Measurements from ENCODE around the gene UTF1. TPM values are rescaled to one million over a fixed set of nuclear protein-coding genes. Genes with fewer than 3 reads are reported as not detected.

UTF1 gene
- total and polyA plus RNA-seq, 2 of the 8 experiments (the other 6 are each of a cell fraction or from before 2014, with no cell fraction given), result 0.47 to 21.8 TPM

GRCh38 chr10:133268532-133268931 is 38.5 kb downstream of the UTF1 start:
- 95% methylated on average over 22 of the region's 22 CpGs; no CpG with 5 or more reads in 1 of the 2 experiments for WGBS, 2 experiments (ENCODE audit: extremely low coverage in 1 of 2, insufficient coverage in 1 of 2, insufficient read length in 1 of 2, insufficient replicate concordance in 2 of 2, low coverage in 1 of 2, low lambda C conversion rate in 2 of 2, missing lambda C conversion rate in 1 of 2)
- no peak overlapping the region for H3K14ac ChIP-seq (ENCODE audit: insufficient read length)
- no peak overlapping the region for H3K4me3 ChIP-seq (ENCODE audit: extremely low read depth in 1 of 4, insufficient read depth in 2 of 4, low read depth in 3 of 4, low read length in 4 of 4)
- no peak overlapping the region for H2BK12ac ChIP-seq (ENCODE audit: low read depth, low read length)
- DNase-seq (ENCODE audit: low read depth in 1 of 2, low spot score in 2 of 2), result no peak
- H2BK5ac ChIP-seq (ENCODE audit: low read depth, low read length), result no peak overlapping the region
- peaks cover 0 to 1% (median under 1%) of the 10 kb centered on the region in 4 experiments; a peak in 2 of 7 replicates for H3K27me3 ChIP-seq (replicated peaks in 1 of 4; ENCODE audit: control insufficient read depth in 3 of 4, extremely low read depth in 1 of 4, insufficient read depth in 3 of 4, low read length in 3 of 4)
- no peaks in the 10 kb centered on the region for H3K36me3 ChIP-seq (ENCODE audit: control insufficient read depth in 2 of 4, insufficient read depth in 4 of 4, low read length in 3 of 4)
- H4K91ac ChIP-seq (replicated peaks; ENCODE audit: insufficient read length, low read length), result no peak overlapping the region
- no peak overlapping the region for H3K18ac ChIP-seq (ENCODE audit: extremely low read depth, low read length)
- H2AK5ac ChIP-seq (ENCODE audit: low read depth, low read length), result no peak overlapping the region; the same call in 1 of the 2 replicates
- no peaks in the 10 kb centered on the region for H3K79me1 ChIP-seq (ENCODE audit: low read depth, low read length)
- H2BK15ac ChIP-seq (ENCODE audit: low read length), result no peak overlapping the region
- H3K23me2 ChIP-seq (ENCODE audit: low read depth, low read length), result no peaks in the 10 kb centered on the region
- no peak overlapping the region for H4K5ac ChIP-seq (ENCODE audit: insufficient read length, low read depth, low read length)
- no peak overlapping the region for H2BK20ac ChIP-seq (ENCODE audit: low read length)
- no peaks in the 10 kb centered on the region for H3K9me3 ChIP-seq (ENCODE audit: insufficient read depth in 2 of 2, low read depth in 1 of 2, low read length in 1 of 2)
- no peak overlapping the region for H2BK120ac ChIP-seq (replicated peaks; ENCODE audit: low read depth, low read length)
- peaks cover 0 to 1% of the 10 kb centered on the region in 2 experiments for H4K20me1 ChIP-seq (replicated peaks in 1 of 2; ENCODE audit: control insufficient read depth in 1 of 2, insufficient read depth in 2 of 2, low read length in 2 of 2)
- H3K56ac ChIP-seq (replicated peaks; ENCODE audit: insufficient read length, low read depth, low read length), result no peak overlapping the region
- 0 out of 2 replicates have a peak overlapping the region, but pooled peaks have one; percentile 25 for H4K8ac ChIP-seq (ENCODE audit: extremely low read depth, insufficient read depth, low read length)
- H3K27ac ChIP-seq (ENCODE audit: low read depth, low read length), result no peak overlapping the region
- no peak overlapping the region for H3K23ac ChIP-seq (ENCODE audit: insufficient read length)
- no peak overlapping the region for H3K4me2 ChIP-seq (ENCODE audit: insufficient read depth in 1 of 2, low read depth in 2 of 2, low read length in 2 of 2)
- no peaks in the 10 kb centered on the region for H3K79me2 ChIP-seq (ENCODE audit: control insufficient read depth in 1 of 2, insufficient read depth in 2 of 2, low read length in 2 of 2)
- no peak for FAIRE-seq
- H2AFZ ChIP-seq (ENCODE audit: low read length), result no peak overlapping the region
- H3K4me1 ChIP-seq (replicated peaks in 1 of 4; ENCODE audit: control insufficient read depth in 3 of 4, insufficient read depth in 4 of 4, low read length in 3 of 4), result peaks cover 0 to 3% (median 0%) of the 10 kb centered on the region in 4 experiments; a peak in 3 of 7 replicates
- H3K4ac ChIP-seq (replicated peaks; ENCODE audit: insufficient read length, low read depth, low read length), result no peak overlapping the region
- no peak overlapping the region for H3K9ac ChIP-seq (replicated peaks in 1 of 4; ENCODE audit: extremely low read depth in 1 of 4, low read depth in 3 of 4, low read length in 3 of 4)
- TF ChIP-seq RXRA (IDR thresholded peaks at IDR 0.05; ENCODE audit: insufficient read depth, low read depth, low read length) (no peak), YY1 (IDR thresholded peaks at IDR 0.05; ENCODE audit: low read depth, low read length) (no peak), BRCA1 (IDR thresholded peaks at IDR 0.05; ENCODE audit: low read depth, low read length) (no peak)
- POLR2A ChIA-PET (ENCODE audit: partially characterized antibody), result interaction anchor here (1.1 to 1.3 kb wide), 2 partner anchors 9 to 42 kb away, joined by 3 to 5 read pairs; no protein-coding TSS in a partner anchor
- CTCF ChIA-PET (ENCODE audit: partially characterized antibody), result interaction anchor here (0.9 to 3.5 kb wide), 6 partner anchors 9 to 125 kb away, joined by 3 to 15 read pairs (median 4); partner anchors contain the start of gene ADAM8
